Smooth muscle cell of the umbilical artery (primary cell): ENCODE measurements around the gene ST3GAL5. TPM values are rescaled to one million over a fixed set of nuclear protein-coding genes. Genes with fewer than 3 reads are reported as not detected.

Experiments used
- total RNA-seq: library from RNA; depleted of rRNA; stranded (reverse); fragments of >200 nt; gene quantifications from 2 replicates; pipeline ENCODE4 v1.2.3, GENCODE V29; 2014

ST3GAL5 gene
- total RNA-seq, result 12.8 and 14.9 TPM in 2 replicates

DNA sequence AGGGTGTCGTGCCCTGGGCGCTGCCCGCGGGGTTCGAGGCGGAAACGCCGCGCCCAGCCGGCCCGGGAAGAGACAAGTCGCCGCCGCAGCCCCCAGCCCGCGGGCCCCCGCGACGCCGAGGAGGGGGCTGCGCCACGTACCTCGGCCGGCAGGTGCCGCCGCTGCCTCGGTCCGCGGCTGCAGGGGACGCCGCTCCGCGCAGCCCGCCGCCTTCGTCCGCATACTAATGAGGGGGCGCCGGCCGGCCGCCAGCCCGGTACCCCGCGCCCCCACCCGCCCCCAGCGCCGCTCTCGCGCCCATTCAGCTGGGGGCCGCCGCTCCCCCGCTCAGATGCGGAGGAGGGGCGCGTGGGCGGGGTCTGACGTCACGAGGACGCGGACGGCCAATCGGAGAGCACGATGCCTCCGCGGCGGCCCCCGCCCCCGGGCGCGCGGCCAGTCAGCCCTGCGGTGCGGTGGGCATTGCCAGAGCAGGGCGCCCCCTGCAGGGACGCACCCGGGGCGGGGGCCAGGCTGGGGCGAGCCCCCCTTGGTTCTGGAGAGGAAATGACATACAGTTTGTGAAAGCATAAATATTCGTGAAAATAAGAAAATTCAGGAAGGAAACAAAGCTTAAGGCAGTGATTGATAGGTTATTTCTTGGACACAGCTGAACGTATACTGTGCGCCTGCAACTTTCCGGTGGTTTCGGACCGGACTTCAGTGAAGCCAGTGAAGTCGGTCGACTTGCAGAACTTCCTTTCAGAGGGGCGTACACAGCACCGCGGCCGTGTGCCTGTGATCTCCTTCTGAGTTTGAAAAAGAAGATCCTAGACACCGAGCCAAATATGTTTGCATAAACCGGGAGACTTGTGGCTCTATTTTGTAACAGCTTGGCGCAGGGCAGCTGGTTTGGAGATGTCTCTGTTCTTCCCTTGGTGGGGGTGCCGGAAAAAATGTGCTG lies at the start of gene ST3GAL5:
Gene ST3GAL5, minus strand, starts transcription at position 307 of the 943 bp plus-strand sequence. Its CDS starts 85 bp downstream, at position 222.

Other genes with a start within 250 kb of the ST3GAL5 start
- gene SFTPB, start 220.8 kb downstream of the ST3GAL5 start, total RNA-seq, result not detected in 2 replicates
- not detected in 2 replicates for gene GNLY, start 194.6 kb downstream of the ST3GAL5 start, total RNA-seq
- gene ATOH8, start 135.0 kb downstream of the ST3GAL5 start, total RNA-seq, result 4.7 and 15.4 TPM in 2 replicates
- gene POLR1A, start 216.9 kb upstream of the ST3GAL5 start, total RNA-seq, result 13.1 and 29.9 TPM in 2 replicates
- 96.7 and 101 TPM in 2 replicates for gene PTCD3, start 217.2 kb upstream of the ST3GAL5 start, total RNA-seq